Stimulated activated naive CD8-positive, alpha-beta T cell treated with anti-CD3 and anti-CD28 coated beads, Interleukin-15, Interleukin-2, amounts not matched to agents 100 ng/mL and 50 ng/mL, for 24 hours (primary cell): Measurements from ENCODE around the gene MTRFR.
A peak's percentile ranks its signal among the peaks of the same experiment; 100 is the strongest.
"Not testable (repeated sequence)": the region's sequence is repeated elsewhere in the genome, so short reads cannot be mapped to it uniquely, and the experiment has no call there.

Experiments used
- H3K27ac Mint-ChIP-seq: one replicate; pipeline ENCODE4 v1.8.0; 2021; ENCODE audit warnings: mild to moderate bottlenecking, mixed read lengths
- H3K27me3 Mint-ChIP-seq: one replicate; pipeline ENCODE4 v1.8.0; 2021; ENCODE audit warnings: mixed read lengths
- H3K36me3 Mint-ChIP-seq: one replicate; pipeline ENCODE4 v1.8.0; 2021; ENCODE audit warnings: low read depth, mixed read lengths
- H3K4me1 Mint-ChIP-seq: one replicate; pipeline ENCODE4 v1.8.0; 2021; ENCODE audit warnings: low read depth, mixed read lengths
- H3K4me3 Mint-ChIP-seq: one replicate; pipeline ENCODE4 v1.8.0; 2021; ENCODE audit warnings: mild to moderate bottlenecking, mixed read lengths
- H3K9me3 Mint-ChIP-seq: one replicate; pipeline ENCODE4 v1.8.0; 2021; ENCODE audit warnings: mixed read lengths

The MTRFR gene

GRCh38 chr12:123238330-123238682 is 5.1 kb downstream of the MTRFR start:
- peaks cover 68% of the 10 kb centered on the region for H3K4me1 Mint-ChIP-seq
- H3K36me3 Mint-ChIP-seq = peaks cover 49% of the 10 kb centered on the region
- H3K4me3 Mint-ChIP-seq = peak overlapping the region; percentile 69
- H3K27me3 Mint-ChIP-seq = no peaks in the 10 kb centered on the region
- H3K27ac Mint-ChIP-seq = peak overlapping the region; percentile 89
- no peaks in the 10 kb centered on the region for H3K9me3 Mint-ChIP-seq

GRCh38 chr12:123238961-123239360 is 5.7 kb downstream of the MTRFR start:
- peaks cover 61% of the 10 kb centered on the region for H3K4me1 Mint-ChIP-seq
- peaks cover 42% of the 10 kb centered on the region for H3K36me3 Mint-ChIP-seq
- H3K27ac Mint-ChIP-seq = peak overlapping the region; percentile 89
- no peaks in the 10 kb centered on the region for H3K27me3 Mint-ChIP-seq
- no peaks in the 10 kb centered on the region for H3K9me3 Mint-ChIP-seq
- H3K4me3 Mint-ChIP-seq = no peak overlapping the region

GRCh38 chr12:123242116-123242904 is 9.1 kb downstream of the MTRFR start:
- H3K4me1 Mint-ChIP-seq = peaks cover 54% of the 10 kb centered on the region
- peaks cover 35% of the 10 kb centered on the region for H3K36me3 Mint-ChIP-seq
- H3K27me3 Mint-ChIP-seq = no peaks in the 10 kb centered on the region
- H3K4me3 Mint-ChIP-seq = peak overlapping the region; percentile 28
- H3K9me3 Mint-ChIP-seq = no peaks in the 10 kb centered on the region
- peak overlapping the region; percentile 57 for H3K27ac Mint-ChIP-seq

GRCh38 chr12:123243671-123244262 is 10.5 kb downstream of the MTRFR start:
- H3K36me3 Mint-ChIP-seq = peaks cover 44% of the 10 kb centered on the region

GRCh38 chr12:123245678-123246077 is 12.4 kb downstream of the MTRFR start:
- no peaks in the 10 kb centered on the region for H3K27me3 Mint-ChIP-seq
- no peak overlapping the region for H3K4me3 Mint-ChIP-seq
- no peaks in the 10 kb centered on the region for H3K9me3 Mint-ChIP-seq
- H3K4me1 Mint-ChIP-seq = peaks cover 62% of the 10 kb centered on the region
- no peak overlapping the region for H3K27ac Mint-ChIP-seq
- peaks cover 49% of the 10 kb centered on the region for H3K36me3 Mint-ChIP-seq

More at GRCh38 chr12:123243671-123244262, 10.5 kb downstream of the MTRFR start:
- Mint-ChIP-seq H3K27ac (peak overlapping the region; percentile 45), H3K4me1 (peaks cover 55% of the 10 kb centered on the region), H3K9me3 (no peaks in the 10 kb centered on the region), H3K27me3 (no peaks in the 10 kb centered on the region), H3K4me3 (no peak overlapping the region)

GRCh38 chr12:123248129-123248528 is 14.9 kb downstream of the MTRFR start:
- H3K36me3 Mint-ChIP-seq = peaks cover 40% of the 10 kb centered on the region
- not testable (repeated sequence) for H3K4me3 Mint-ChIP-seq, H3K9me3 Mint-ChIP-seq, H3K27me3 Mint-ChIP-seq
- peaks cover 62% of the 10 kb centered on the region for H3K4me1 Mint-ChIP-seq
- peak overlapping the region; percentile 52 for H3K27ac Mint-ChIP-seq

- H3K27me3 Mint-ChIP-seq, H3K27ac Mint-ChIP-seq, H3K9me3 Mint-ChIP-seq, H3K4me3 Mint-ChIP-seq: not testable (repeated sequence)
- Mint-ChIP-seq H3K36me3 (peaks cover 47% of the 10 kb centered on the region), H3K4me1 (peaks cover 69% of the 10 kb centered on the region)
Observed at GRCh38 chr12:123248996-123249741, 15.9 kb downstream of the MTRFR start.

- no peak overlapping the region for H3K4me3 Mint-ChIP-seq
- peaks cover 48% of the 10 kb centered on the region for H3K36me3 Mint-ChIP-seq
- peaks cover 73% of the 10 kb centered on the region for H3K4me1 Mint-ChIP-seq
- H3K27me3 Mint-ChIP-seq = no peaks in the 10 kb centered on the region
- no peaks in the 10 kb centered on the region for H3K9me3 Mint-ChIP-seq
- H3K27ac Mint-ChIP-seq = peak overlapping the region; percentile 18
Observed at GRCh38 chr12:123250471-123251383, 17.5 kb downstream of the MTRFR start.

GRCh38 chr12:123251403-123252076 is 18.3 kb downstream of the MTRFR start:
- Mint-ChIP-seq H3K9me3 (no peaks in the 10 kb centered on the region), H3K36me3 (peaks cover 53% of the 10 kb centered on the region), H3K4me1 (peaks cover 66% of the 10 kb centered on the region), H3K4me3 (no peak overlapping the region), H3K27me3 (no peaks in the 10 kb centered on the region), H3K27ac (peak overlapping the region; percentile 18)

- Mint-ChIP-seq H3K4me1 (peaks cover 60% of the 10 kb centered on the region), H3K36me3 (peaks cover 54% of the 10 kb centered on the region)
- H3K4me3 Mint-ChIP-seq, H3K27ac Mint-ChIP-seq, H3K27me3 Mint-ChIP-seq, H3K9me3 Mint-ChIP-seq: not testable (repeated sequence)
Observed at GRCh38 chr12:123252365-123252764, 19.1 kb downstream of the MTRFR start.

GRCh38 chr12:123253641-123254459 is 20.6 kb downstream of the MTRFR start:
- Mint-ChIP-seq H3K27me3 (no peaks in the 10 kb centered on the region), H3K4me1 (peaks cover 45% of the 10 kb centered on the region), H3K4me3 (no peak overlapping the region), H3K36me3 (peaks cover 45% of the 10 kb centered on the region), H3K9me3 (no peaks in the 10 kb centered on the region), H3K27ac (peak overlapping the region; percentile 72)

GRCh38 chr12:123254853-123255446 is 21.7 kb downstream of the MTRFR start:
- Mint-ChIP-seq H3K27me3 (no peaks in the 10 kb centered on the region), H3K36me3 (peaks cover 48% of the 10 kb centered on the region), H3K9me3 (no peaks in the 10 kb centered on the region), H3K4me1 (peaks cover 41% of the 10 kb centered on the region), H3K4me3 (no peak overlapping the region), H3K27ac (peak overlapping the region; percentile 34)

- Mint-ChIP-seq H3K9me3 (no peaks in the 10 kb centered on the region), H3K27me3 (no peaks in the 10 kb centered on the region), H3K27ac (no peak overlapping the region), H3K4me1 (peaks cover 14% of the 10 kb centered on the region), H3K4me3 (no peak overlapping the region), H3K36me3 (peaks cover 65% of the 10 kb centered on the region)
Observed at GRCh38 chr12:123258593-123258992, 25.4 kb downstream of the MTRFR start.
